GM21825 (cell line): ENCODE results near the gene LIN37.

Experiments
- ATAC-seq: cut with Tn5 transposase; IDR thresholded peaks from one replicate; pipeline ENCODE4 v1.9.1; 2021; ENCODE audit warnings: mild to moderate bottlenecking, moderate library complexity; ENCODE audit not compliant: unreplicated experiment

LIN37 gene, protein sequence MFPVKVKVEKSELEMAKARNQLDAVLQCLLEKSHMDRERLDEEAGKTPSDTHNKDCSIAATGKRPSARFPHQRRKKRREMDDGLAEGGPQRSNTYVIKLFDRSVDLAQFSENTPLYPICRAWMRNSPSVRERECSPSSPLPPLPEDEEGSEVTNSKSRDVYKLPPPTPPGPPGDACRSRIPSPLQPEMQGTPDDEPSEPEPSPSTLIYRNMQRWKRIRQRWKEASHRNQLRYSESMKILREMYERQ

GRCh38 chr19:35748106-35749020 lies at the start of gene LIN37:
TSS of gene LIN37 (plus strand) at chr19:35748576. CDS start at chr19:35748725, 149 bp downstream.
- ATAC-seq, result peak; percentile 62

DNA sequence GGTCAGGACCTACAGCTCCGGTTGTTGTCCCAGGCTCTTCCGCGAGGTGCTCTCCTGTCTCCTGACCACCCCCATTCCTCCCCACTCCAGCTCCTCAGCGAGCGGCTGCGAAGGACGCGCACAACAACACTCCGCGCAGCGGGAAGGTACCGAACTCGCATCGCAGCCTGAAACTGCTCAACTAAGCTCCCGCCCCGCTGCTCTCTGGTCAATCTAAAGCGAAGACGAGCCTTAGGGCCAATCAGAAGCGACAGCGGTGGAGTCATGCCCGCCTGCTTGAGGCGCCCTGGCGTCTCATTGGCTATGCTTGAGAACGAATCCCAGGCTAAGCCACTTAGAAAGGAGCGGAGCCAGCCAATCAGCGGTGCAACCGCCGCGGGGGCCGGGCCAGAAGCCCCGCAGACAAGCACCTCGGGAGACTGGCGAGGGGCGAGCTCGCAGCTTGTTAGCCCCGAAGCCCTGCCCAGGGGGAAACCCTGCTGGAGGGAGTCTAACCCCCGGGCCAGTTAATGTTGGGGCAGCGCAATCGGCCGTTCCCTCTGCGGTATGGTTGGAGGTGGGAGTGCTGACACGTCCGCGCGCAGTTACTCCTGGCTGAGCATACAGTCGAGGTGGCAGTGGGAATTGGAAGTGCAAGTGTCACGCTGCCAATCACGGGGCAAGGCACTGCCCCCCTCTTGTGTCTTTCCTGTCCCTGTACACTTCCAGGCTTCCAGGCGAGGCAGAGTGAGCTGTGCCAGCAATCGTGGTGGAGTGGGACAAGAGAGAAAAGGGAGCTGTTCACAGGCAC lies 46.0 kb upstream of the LIN37 start:
- peak; percentile 88 for ATAC-seq

DNA sequence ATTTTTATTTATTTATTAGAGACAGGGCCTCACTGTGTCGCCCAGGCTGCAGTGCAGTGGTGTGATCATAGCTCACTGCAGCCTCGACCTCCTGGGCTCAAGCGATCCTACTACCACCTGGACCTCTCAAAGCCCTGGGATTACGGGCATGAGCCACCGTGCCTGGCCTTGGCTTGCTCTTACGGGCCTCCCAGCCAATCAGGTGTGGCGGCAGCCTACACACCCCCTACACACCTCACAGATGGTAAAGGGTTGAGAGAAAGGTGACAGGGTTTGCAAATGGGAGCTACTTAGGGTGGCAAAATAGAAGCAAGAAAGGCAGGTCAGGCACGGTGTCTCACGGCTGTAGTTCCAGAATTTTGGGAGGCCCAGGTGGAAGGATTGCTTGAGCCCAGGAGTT lies 45.0 kb upstream of the LIN37 start:
- ATAC-seq, result no peak

DNA sequence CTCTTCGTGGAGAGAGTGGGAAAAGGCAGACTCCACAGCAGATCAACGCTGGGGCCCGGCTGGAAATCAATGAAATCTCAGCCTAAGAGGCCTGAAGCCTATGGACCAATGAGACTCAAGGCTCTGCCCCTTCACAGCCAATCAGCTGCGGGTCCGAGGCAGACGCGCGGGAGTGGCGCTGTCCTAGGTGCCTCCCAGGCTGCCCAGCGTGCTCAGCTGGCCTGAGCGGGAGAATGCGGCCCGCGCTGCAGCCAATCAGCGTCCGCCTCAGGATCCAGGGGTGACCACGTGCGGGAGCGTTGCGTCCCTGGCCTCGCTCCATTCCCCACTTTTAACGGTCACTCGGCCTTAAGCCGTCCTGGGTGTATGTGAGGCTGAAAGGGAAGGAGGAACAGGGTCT lies 44.2 kb upstream of the LIN37 start, which contains the start of gene ZBTB32:
TSS of gene ZBTB32 (plus strand) at position 341 of the 400 bp plus-strand sequence. CDS start 10,069 bp downstream, outside the sequence.
- no peak for ATAC-seq

GRCh38 chr19:35708391-35708790 lies 40.0 kb upstream of the LIN37 start:
- ATAC-seq, result no peak

GRCh38 chr19:35710784-35711723 lies 37.3 kb upstream of the LIN37 start:
- no peak for ATAC-seq

DNA sequence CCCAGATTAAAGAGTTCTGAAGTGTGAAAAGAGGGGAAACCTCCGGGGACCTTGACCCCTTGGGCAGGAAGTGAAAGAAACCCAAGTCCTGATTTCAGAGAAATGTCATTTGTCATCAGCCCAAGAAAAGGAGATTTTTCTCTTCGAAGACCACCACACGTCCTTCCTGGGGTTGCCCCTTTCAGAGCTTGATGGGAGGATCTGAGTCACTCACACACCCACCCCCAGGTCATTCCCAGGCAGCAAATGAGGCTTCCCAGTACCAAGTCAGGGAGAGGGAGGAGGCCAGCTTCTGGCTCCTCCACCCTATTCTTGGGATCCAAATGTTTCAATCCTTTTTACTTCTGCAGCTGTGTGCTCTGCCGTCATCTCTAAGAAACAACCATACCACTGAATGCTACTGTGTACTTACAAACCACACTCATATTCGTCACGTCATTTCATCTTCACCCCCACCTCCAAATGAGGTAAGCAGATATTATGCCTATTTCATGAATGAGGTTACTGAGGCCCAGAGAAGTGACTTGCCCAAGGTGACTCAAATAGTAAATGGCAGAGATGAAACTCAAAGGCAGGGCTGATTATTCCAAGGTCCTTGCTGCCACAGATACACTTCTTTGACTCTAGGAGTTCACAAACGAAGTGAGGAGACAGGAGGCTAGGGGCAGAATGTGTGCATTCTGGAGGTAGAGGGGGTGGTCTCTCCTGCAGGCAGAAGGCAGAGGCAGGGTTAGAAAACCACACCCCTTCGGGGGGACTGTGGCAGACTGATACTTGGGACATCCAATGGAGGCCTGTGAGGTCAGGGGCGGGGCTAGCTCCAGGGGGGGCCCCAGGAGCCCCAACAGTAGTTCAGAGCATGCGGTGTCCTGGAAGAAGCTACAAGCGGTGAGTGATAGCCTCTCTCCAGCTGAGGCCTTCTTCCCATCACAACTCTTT lies 35.5 kb upstream of the LIN37 start:
- ATAC-seq, result no peak

- no peak for ATAC-seq
These were observed 34.9 kb upstream of the LIN37 start for GRCh38 chr19:35713506-35713850.

GRCh38 chr19:35713904-35714495 lies 34.4 kb upstream of the LIN37 start:
- no peak for ATAC-seq

- no peak for ATAC-seq
These were observed 33.6 kb upstream of the LIN37 start for GRCh38 chr19:35714601-35715354.

DNA sequence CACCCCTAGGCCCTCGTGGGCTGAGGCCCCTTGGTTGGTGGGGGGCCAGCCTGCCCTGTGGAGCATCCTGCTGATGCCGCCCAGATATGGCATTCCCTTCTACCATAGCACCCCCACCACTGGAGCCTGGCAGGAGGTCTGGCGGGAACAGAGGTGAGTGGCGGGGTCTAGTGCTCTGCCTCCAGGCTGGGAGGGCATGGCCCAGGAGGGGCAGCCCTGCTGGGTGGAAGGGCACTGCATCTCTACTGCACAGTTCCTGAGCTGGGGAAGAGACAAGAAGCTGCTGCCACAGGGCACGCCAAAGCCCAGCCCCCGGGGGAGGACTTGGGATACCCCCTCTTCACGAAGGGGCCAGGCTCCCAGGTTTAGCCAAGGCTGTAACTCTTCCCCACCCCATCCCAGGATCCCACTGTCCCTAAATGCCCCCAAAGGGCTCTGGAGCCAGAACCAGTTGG lies 33.0 kb upstream of the LIN37 start:
- no peak for ATAC-seq

- no peak for ATAC-seq
These were observed 32.2 kb upstream of the LIN37 start for GRCh38 chr19:35715981-35716800.

- peak; percentile 48 for ATAC-seq
These were observed 31.3 kb upstream of the LIN37 start for GRCh38 chr19:35716801-35717664.

GRCh38 chr19:35717665-35718344 lies 30.6 kb upstream of the LIN37 start, which contains the start of gene KMT2B:
TSS of gene KMT2B (plus strand) at chr19:35718003. CDS start at chr19:35718019, 16 bp downstream.
- ATAC-seq, result no peak

- ATAC-seq, result peak; percentile 4
These were observed 29.9 kb upstream of the LIN37 start for GRCh38 chr19:35718345-35719041.
